Naive thymus-derived CD8-positive, alpha-beta T cell (primary cell): ENCODE data around the gene SPATA31D1. TPM values are rescaled to one million over a fixed set of nuclear protein-coding genes. Genes with fewer than 3 reads are reported as not detected.
"Not testable (repeated sequence)": the region's sequence is repeated elsewhere in the genome, so short reads cannot be mapped to it uniquely, and the experiment has no call there.

Experiments used
- ATAC-seq, 2 donors: fragments of 150-1000 bp; cut with Tn5 transposase in 1 of 2; sonication (Bioruptor Pico), chemical (Tn5 transposase) in 1 of 2; 1 replicate in 1 of 2; 2 replicates in 1 of 2; pipeline ENCODE4 v1.10.0; 2021; ENCODE audit warnings: mild to moderate bottlenecking in 2 of 2, moderate library complexity in 2 of 2
- POLR2A ChIA-PET: fragments of 350-600 bp; sonication (Branson Sonifier 250); formaldehyde crosslinking; loops from one replicate; lab custom pipeline; 2021; ENCODE audit warnings: antibody characterized with exemption; lab: Charles Lee
- DNase-seq, 10 donors: peaks; one replicate each; pipeline versions ENCODE4 v3.0.0 to v3.0.0-alpha.2; 2020 to 2022
- H3K27ac Mint-ChIP-seq, 10 donors: one replicate each; pipeline ENCODE4 v1.8.0; 2020 to 2022; ENCODE audit warnings: mild to moderate bottlenecking in 10 of 10, mixed read lengths in 10 of 10, moderate library complexity in 4 of 10, inconsistent platforms in 1 of 10
- H3K27me3 Mint-ChIP-seq, 5 donors: one replicate each; pipeline ENCODE4 v1.8.0; 2021 to 2022; ENCODE audit warnings: mixed read lengths in 5 of 5
- H3K36me3 Mint-ChIP-seq, 3 donors: one replicate each; pipeline ENCODE4 v1.8.0; 2020 to 2022; ENCODE audit warnings: mixed read lengths in 3 of 3, mild to moderate bottlenecking in 2 of 3, inconsistent platforms in 1 of 3
- H3K4me1 Mint-ChIP-seq, 4 donors: one replicate each; pipeline ENCODE4 v1.8.0; 2021 to 2022; ENCODE audit warnings: mixed read lengths in 4 of 4
- H3K4me3 Mint-ChIP-seq, 10 donors: one replicate each; pipeline ENCODE4 v1.8.0; 2020 to 2022; ENCODE audit warnings: mild to moderate bottlenecking in 10 of 10, mixed read lengths in 10 of 10, moderate library complexity in 6 of 10, inconsistent platforms in 1 of 10
- H3K9me3 Mint-ChIP-seq, 9 donors: one replicate each; pipeline ENCODE4 v1.8.0; 2020 to 2022; ENCODE audit warnings: mixed read lengths in 9 of 9, mild to moderate bottlenecking in 3 of 9, inconsistent platforms in 1 of 9, moderate library complexity in 1 of 9
- polyA plus RNA-seq, 3 donors: library from polyadenylated mRNA; unstranded; fragments of 300-500 nt; fragmentation: Illumina TruSeq; gene quantifications; one replicate each; pipeline ENCODE4 v1.2.3, GENCODE V29; 2021
- total RNA-seq, 8 experiments: library from RNA in 2 of 8; stranded (reverse) in 2 of 8; gene quantifications; one replicate each; pipeline ENCODE4 v1.2.3 and lab custom pipeline; 2021 to 2026

SPATA31D1 gene
- total RNA-seq (not detected), polyA plus RNA-seq (not detected), total RNA-seq (lab: John Stamatoyannopoulos, UW) (0 reads per million in 6 experiments)

- DNase-seq, H3K4me1 Mint-ChIP-seq, H3K27me3 Mint-ChIP-seq, H3K27ac Mint-ChIP-seq, ATAC-seq, POLR2A ChIA-PET, H3K4me3 Mint-ChIP-seq, H3K36me3 Mint-ChIP-seq: not testable (repeated sequence)
- peaks cover 0 to 18% (median 4%) of the 10 kb centered on the region in 9 donors for H3K9me3 Mint-ChIP-seq
Observed at GRCh38 chr9:81988472-81988871, at the start of gene SPATA31D1. Gene SPATA31D1, plus strand, starts transcription at chr9:81988772. Its CDS starts 47 bp downstream, at chr9:81988819.

- H3K27ac Mint-ChIP-seq, H3K4me3 Mint-ChIP-seq, POLR2A ChIA-PET, DNase-seq, H3K27me3 Mint-ChIP-seq, H3K9me3 Mint-ChIP-seq, H3K4me1 Mint-ChIP-seq, H3K36me3 Mint-ChIP-seq: not testable (repeated sequence)
- ATAC-seq, result peak in 1 of 2 donors; percentile 18
Observed at GRCh38 chr9:81943393-81943792, 45.2 kb upstream of the SPATA31D1 start, which contains the start of gene SPATA31D3. Gene SPATA31D3, plus strand, starts transcription at chr9:81943500. Its CDS starts 86 bp downstream, at chr9:81943586.

- POLR2A ChIA-PET, H3K27me3 Mint-ChIP-seq, H3K4me3 Mint-ChIP-seq, H3K27ac Mint-ChIP-seq, ATAC-seq, DNase-seq, H3K4me1 Mint-ChIP-seq: not testable (repeated sequence)
- peaks cover 0 to 10% (median 0%) of the 10 kb centered on the region in 3 donors for H3K36me3 Mint-ChIP-seq
- peaks cover 2 to 17% (median 5%) of the 10 kb centered on the region in 9 donors for H3K9me3 Mint-ChIP-seq
Observed at GRCh38 chr9:81948650-81949049, 39.9 kb upstream of the SPATA31D1 start.

GRCh38 chr9:81953096-81953495 lies 35.5 kb upstream of the SPATA31D1 start:
- peaks cover 0 to 4% (median 0%) of the 10 kb centered on the region in 5 donors for H3K27me3 Mint-ChIP-seq
- H3K4me1 Mint-ChIP-seq, result no peaks in the 10 kb centered on the region
- no peak overlapping the region for H3K27ac Mint-ChIP-seq
- DNase-seq (no peak), ATAC-seq (no peak)
- POLR2A ChIA-PET, result no interaction called here
- peaks cover 0 to 36% (median 0%) of the 10 kb centered on the region in 3 donors for H3K36me3 Mint-ChIP-seq
- peaks cover 12 to 51% (median 26%) of the 10 kb centered on the region in 9 donors for H3K9me3 Mint-ChIP-seq
- no peak overlapping the region for H3K4me3 Mint-ChIP-seq

GRCh38 chr9:81955625-81956024 lies 32.9 kb upstream of the SPATA31D1 start:
- H3K36me3 Mint-ChIP-seq, result peaks cover 0 to 36% (median 0%) of the 10 kb centered on the region in 3 donors
- H3K4me3 Mint-ChIP-seq, result no peak overlapping the region
- POLR2A ChIA-PET, result no interaction called here
- ATAC-seq (no peak), DNase-seq (no peak)
- H3K9me3 Mint-ChIP-seq, result peaks cover 12 to 51% (median 23%) of the 10 kb centered on the region in 9 donors
- H3K27me3 Mint-ChIP-seq, result no peaks in the 10 kb centered on the region
- no peaks in the 10 kb centered on the region for H3K4me1 Mint-ChIP-seq
- no peak overlapping the region for H3K27ac Mint-ChIP-seq

- H3K27ac Mint-ChIP-seq, result no peak overlapping the region
- no peaks in the 10 kb centered on the region for H3K36me3 Mint-ChIP-seq
- peaks cover 0 to 14% (median 3%) of the 10 kb centered on the region in 5 donors for H3K27me3 Mint-ChIP-seq
- H3K4me1 Mint-ChIP-seq, result no peaks in the 10 kb centered on the region
- ATAC-seq, result no peak
- no peak overlapping the region for H3K4me3 Mint-ChIP-seq
- H3K9me3 Mint-ChIP-seq, result peaks cover 0 to 10% (median 0%) of the 10 kb centered on the region in 9 donors
- no peak for DNase-seq
- POLR2A ChIA-PET, result no interaction called here
Observed at GRCh38 chr9:81964218-81965171, 24.1 kb upstream of the SPATA31D1 start.

GRCh38 chr9:81968026-81968425 lies 20.5 kb upstream of the SPATA31D1 start:
- H3K4me3 Mint-ChIP-seq, result no peak overlapping the region
- H3K9me3 Mint-ChIP-seq, result peaks cover 0 to 19% (median 3%) of the 10 kb centered on the region in 9 donors
- POLR2A ChIA-PET, result no interaction called here
- ATAC-seq, result no peak
- no peaks in the 10 kb centered on the region for H3K4me1 Mint-ChIP-seq
- no peaks in the 10 kb centered on the region for H3K36me3 Mint-ChIP-seq
- peaks cover 0 to 14% (median 3%) of the 10 kb centered on the region in 5 donors for H3K27me3 Mint-ChIP-seq
- no peak overlapping the region for H3K27ac Mint-ChIP-seq
- DNase-seq, result no peak

- no peak for ATAC-seq
- no peak for DNase-seq
- H3K36me3 Mint-ChIP-seq, result no peaks in the 10 kb centered on the region
- no peak overlapping the region for H3K27ac Mint-ChIP-seq
- H3K9me3 Mint-ChIP-seq, result peaks cover 0 to 19% (median 3%) of the 10 kb centered on the region in 9 donors
- POLR2A ChIA-PET, result no interaction called here
- H3K27me3 Mint-ChIP-seq, result peaks cover 0 to 14% (median 3%) of the 10 kb centered on the region in 5 donors
- H3K4me3 Mint-ChIP-seq, result no peak overlapping the region
- no peaks in the 10 kb centered on the region for H3K4me1 Mint-ChIP-seq
Observed at GRCh38 chr9:81969971-81970370, 18.6 kb upstream of the SPATA31D1 start.

GRCh38 chr9:81971727-81972126 lies 16.8 kb upstream of the SPATA31D1 start:
- Mint-ChIP-seq H3K4me1 (no peaks in the 10 kb centered on the region), H3K27me3 (peaks cover 0 to 14% (median 3%) of the 10 kb centered on the region in 5 donors), H3K36me3 (no peaks in the 10 kb centered on the region), H3K27ac (no peak overlapping the region), H3K9me3 (peaks cover 0 to 19% (median 4%) of the 10 kb centered on the region in 9 donors), H3K4me3 (no peak overlapping the region)
- ATAC-seq (no peak), DNase-seq (no peak)
- POLR2A ChIA-PET, result no interaction called here

- no peaks in the 10 kb centered on the region for H3K36me3 Mint-ChIP-seq
- H3K4me1 Mint-ChIP-seq, result no peaks in the 10 kb centered on the region
- H3K27ac Mint-ChIP-seq, result no peak overlapping the region
- H3K4me3 Mint-ChIP-seq, result no peak overlapping the region
- POLR2A ChIA-PET, result no interaction called here
- H3K9me3 Mint-ChIP-seq, result peaks cover 0 to 17% (median 5%) of the 10 kb centered on the region in 9 donors
- no peak for DNase-seq
- H3K27me3 Mint-ChIP-seq, result peaks cover 0 to 2% (median 0%) of the 10 kb centered on the region in 5 donors
- ATAC-seq, result no peak
Observed at GRCh38 chr9:81974764-81975163, 13.8 kb upstream of the SPATA31D1 start.

GRCh38 chr9:81976351-81976750 lies 12.2 kb upstream of the SPATA31D1 start:
- peaks cover 0 to 2% (median 0%) of the 10 kb centered on the region in 5 donors for H3K27me3 Mint-ChIP-seq
- H3K9me3 Mint-ChIP-seq, result peaks cover 0 to 18% (median 2%) of the 10 kb centered on the region in 9 donors
- no peaks in the 10 kb centered on the region for H3K36me3 Mint-ChIP-seq
- DNase-seq (no peak), ATAC-seq (no peak)
- POLR2A ChIA-PET, result no interaction called here
- H3K4me3 Mint-ChIP-seq, result no peak overlapping the region
- no peak overlapping the region for H3K27ac Mint-ChIP-seq
- no peaks in the 10 kb centered on the region for H3K4me1 Mint-ChIP-seq

GRCh38 chr9:81979196-81979595 lies 9.4 kb upstream of the SPATA31D1 start:
- DNase-seq (no peak), ATAC-seq (no peak)
- H3K27ac Mint-ChIP-seq, result no peak overlapping the region
- H3K27me3 Mint-ChIP-seq, result peaks cover 0 to 4% (median 0%) of the 10 kb centered on the region in 5 donors
- POLR2A ChIA-PET, result no interaction called here
- H3K9me3 Mint-ChIP-seq, result peaks cover 0 to 15% (median 2%) of the 10 kb centered on the region in 9 donors
- no peak overlapping the region for H3K4me3 Mint-ChIP-seq
- H3K36me3 Mint-ChIP-seq, result no peaks in the 10 kb centered on the region
- peaks cover 0 to 6% (median 0%) of the 10 kb centered on the region in 4 donors for H3K4me1 Mint-ChIP-seq

- POLR2A ChIA-PET, result no interaction called here
- DNase-seq (no peak), ATAC-seq (no peak)
- no peak overlapping the region for H3K4me3 Mint-ChIP-seq
- H3K27me3 Mint-ChIP-seq, result peaks cover 0 to 4% (median 0%) of the 10 kb centered on the region in 5 donors
- H3K36me3 Mint-ChIP-seq, result no peaks in the 10 kb centered on the region
- peaks cover 0 to 6% (median 0%) of the 10 kb centered on the region in 4 donors for H3K4me1 Mint-ChIP-seq
- no peak overlapping the region for H3K27ac Mint-ChIP-seq
- H3K9me3 Mint-ChIP-seq, result peaks cover 0 to 15% (median 0%) of the 10 kb centered on the region in 9 donors
Observed at GRCh38 chr9:81980568-81980967, 8.0 kb upstream of the SPATA31D1 start.
